GM19467 (cell line): Measurements from ENCODE around the gene SYT7.

ENCODE experiments used
- ATAC-seq: cut with Tn5 transposase; IDR thresholded peaks from one replicate; pipeline ENCODE4 v1.9.1; 2021; ENCODE audit warnings: mild to moderate bottlenecking, moderate library complexity; ENCODE audit not compliant: unreplicated experiment

Gene SYT7

DNA sequence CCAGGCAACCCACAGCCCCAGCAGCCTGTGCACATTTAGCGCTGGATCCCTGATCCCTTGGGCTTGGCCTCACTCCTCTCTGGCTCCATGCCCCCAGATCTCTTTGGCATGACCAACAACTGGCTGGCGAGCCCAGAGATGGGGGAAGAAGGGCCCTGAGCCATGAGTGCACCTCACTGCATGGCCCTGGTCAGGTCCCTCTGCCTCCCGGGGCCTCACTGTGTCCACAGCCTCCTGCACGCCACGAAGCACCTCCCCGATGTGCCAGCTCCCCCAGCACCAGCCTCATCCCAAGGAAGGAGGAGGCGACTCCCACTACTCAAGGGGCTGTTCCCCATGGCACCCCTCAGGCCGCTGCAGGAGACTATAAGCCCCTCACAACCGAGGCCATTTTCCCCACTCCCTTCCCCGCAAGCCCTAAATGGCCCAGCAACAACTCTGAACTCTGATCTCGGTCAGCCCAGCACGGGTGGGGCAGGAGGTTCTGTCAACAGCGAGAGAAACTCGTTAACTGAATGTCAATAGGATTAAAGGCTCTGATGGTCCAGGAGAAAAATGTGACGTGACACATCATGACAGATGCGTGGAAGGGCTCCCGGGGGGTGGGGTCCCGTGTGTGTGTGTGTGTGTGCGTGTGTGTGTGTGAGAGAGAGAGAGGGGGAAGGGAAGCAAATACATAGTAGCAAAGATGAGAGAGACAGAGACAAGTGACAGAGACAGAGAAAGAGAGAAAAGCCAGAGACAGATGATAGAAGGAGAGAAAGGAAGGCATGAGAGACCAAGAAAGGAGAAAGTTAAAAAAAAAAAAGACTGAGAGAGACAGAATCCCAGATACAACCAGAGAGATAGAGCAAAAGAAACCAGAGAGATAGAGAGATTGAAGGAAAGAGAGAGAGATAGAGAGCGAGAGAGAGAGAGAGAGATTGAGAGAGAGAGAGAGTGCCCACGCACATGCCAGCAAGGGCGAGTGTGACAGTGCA is 28.4 kb upstream of the SYT7 start:
- no peak for ATAC-seq

DNA sequence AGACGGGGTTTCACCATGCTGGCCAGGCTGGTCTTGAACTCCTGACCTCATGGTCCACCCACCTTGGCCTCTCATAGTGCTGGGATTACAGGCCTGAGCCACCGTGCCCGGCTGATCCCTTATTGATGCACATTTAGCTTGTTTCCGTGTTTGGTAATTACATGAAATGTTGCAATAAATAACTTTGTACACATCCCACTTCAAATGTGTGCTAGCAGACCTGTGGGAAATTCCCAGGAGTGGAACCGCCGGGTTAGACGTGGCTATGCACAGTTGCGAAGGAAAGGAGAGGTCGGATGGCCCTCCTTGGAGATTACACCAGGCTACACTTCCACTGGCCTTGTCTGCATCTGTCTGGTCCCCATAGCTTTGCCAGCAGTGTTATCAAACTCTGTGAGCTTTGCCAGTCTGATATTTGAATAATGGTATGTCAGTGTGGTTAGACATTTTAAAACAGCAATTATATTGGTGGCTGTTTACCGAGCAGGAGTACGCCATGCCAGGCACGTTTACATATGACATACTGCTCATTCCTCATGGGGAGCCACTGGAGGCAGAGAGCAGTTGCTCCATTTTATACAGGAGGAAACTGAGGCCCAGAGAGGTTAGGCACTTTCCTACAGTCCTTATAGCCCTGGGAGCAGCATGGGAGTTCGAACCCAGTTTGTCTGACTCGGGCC is 27.2 kb upstream of the SYT7 start:
- ATAC-seq: no peak

DNA sequence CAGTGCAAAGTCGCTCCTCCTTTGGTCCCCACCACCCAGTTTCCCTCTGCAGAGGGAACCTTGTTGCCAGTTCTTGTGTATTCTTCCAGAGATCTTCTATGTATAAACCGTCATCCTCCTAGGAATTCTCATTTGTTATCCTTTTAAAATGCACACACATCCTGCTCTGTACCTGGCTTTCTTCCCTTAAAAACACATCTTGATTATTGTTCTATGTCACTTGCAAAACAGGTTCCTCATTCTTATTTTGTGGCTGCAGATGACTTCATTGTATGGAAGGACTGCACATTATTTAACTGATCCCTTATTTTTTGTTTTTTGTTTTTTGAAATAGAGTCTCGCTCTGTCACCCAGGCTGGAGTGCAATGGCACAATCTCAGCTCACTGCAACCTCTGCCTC is 26.6 kb upstream of the SYT7 start:
- no peak for ATAC-seq

DNA sequence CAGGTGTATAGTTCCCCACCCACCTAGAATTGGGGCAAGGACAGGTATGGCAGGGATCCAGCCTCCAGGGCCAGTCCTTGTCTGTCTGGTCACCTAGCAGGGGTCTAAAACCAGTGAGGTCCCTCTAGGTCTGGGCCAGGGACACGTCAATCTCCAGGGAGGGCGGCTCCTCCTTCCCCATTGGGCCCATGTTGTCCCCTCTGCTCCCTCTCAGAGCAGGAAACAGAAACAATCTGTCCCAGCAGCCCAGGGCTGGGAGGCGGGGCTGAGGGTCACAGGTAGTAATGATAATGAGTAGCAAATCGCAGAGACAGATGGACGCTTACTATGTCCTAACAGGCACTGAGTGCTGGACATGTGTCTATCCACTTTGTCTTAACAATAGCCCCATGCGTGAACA is 22.8 kb upstream of the SYT7 start:
- ATAC-seq: no peak

DNA sequence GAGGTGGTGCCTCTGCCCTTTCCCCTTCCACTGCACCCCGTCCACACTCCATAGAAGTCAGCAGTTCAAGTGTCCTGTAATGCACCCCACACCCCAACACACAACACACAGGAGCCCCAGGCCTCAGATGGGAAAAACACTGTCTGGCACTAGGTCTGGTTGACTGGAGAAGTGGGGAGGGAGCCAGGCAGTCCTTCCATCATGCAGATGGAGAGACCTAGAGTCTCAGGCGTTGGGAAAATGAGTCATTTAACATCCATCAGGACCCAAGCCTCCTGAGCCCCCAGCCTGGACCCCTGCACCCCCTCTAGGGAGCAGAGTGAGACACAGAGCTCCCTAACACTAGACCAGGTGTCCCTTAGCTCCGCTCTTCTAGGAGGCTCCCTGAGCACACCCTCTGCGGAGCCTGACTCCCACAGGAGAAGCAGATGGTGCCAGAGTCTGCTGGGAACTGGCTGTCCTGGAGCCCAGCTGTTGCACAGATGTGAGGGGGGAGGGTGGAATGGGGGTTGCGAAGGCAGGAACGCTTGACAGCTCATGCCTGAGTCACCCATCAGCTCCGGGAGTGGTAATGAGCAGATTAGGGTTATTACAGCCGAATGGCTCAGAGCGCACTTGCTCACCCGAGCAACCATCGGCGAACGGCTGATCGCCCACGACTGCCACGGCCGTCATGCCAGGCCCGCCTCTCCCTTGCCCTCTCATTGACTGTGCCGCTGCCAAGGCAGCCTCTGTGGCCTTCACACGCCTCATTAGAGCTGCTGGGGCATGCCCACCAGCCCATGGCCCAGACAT is 22.1 kb upstream of the SYT7 start:
- no peak for ATAC-seq

DNA sequence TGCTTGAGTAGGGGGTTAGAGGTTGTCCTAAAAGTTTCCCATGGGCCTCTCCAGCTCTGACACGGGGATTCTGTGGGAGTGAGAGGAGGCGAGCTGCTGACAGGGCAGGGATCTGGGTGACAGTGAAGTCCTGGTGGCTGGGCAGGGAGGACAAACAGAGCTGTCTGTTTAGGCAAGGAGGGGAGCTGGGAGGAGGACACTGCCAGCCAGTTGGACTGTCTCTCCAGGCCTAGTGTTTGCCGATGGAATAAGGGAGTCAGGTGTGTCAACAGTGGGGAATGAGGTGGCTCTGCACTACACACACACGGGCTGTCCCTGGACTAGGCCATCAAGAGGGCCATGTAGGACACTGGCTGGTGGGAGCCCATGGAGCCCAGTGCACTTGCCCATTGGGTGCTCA is 20.6 kb upstream of the SYT7 start:
- ATAC-seq: no peak

DNA sequence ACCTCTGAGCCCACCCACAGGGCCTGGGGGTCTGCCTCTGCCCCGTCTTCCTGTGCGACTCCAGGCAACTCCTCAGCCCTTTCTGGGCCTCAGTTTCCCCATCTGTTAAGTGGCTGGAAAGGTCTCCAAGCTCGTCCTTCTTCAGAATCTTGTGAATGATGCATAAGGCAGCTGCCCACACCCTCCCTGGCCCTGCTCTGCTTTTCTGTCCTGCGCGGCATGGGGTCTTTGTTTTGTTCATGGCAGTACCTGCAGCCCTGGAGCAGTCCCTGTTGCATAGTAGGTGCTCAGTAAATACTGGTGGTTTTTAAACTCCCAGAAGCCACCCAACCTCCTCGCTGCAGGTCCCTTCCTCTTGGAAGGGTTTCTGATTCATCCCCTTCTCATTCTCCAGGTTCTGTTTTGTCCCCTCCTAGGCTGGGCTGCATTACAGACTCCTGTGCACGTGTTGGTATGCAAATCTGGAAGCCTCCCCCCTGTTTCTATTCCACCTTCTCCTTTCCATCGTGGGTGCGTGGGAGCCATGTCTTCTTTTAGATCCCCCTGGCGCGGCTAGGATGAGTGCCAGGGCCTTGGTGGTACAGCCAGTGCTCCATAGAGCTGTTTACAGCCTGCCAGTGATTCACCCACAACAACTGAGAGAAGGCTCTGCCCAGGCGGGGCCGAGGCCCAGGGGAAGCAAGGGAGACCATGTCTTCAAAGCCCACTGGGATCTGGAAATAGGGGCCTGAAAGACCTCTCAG is 19.3 kb upstream of the SYT7 start:
- ATAC-seq: no peak

DNA sequence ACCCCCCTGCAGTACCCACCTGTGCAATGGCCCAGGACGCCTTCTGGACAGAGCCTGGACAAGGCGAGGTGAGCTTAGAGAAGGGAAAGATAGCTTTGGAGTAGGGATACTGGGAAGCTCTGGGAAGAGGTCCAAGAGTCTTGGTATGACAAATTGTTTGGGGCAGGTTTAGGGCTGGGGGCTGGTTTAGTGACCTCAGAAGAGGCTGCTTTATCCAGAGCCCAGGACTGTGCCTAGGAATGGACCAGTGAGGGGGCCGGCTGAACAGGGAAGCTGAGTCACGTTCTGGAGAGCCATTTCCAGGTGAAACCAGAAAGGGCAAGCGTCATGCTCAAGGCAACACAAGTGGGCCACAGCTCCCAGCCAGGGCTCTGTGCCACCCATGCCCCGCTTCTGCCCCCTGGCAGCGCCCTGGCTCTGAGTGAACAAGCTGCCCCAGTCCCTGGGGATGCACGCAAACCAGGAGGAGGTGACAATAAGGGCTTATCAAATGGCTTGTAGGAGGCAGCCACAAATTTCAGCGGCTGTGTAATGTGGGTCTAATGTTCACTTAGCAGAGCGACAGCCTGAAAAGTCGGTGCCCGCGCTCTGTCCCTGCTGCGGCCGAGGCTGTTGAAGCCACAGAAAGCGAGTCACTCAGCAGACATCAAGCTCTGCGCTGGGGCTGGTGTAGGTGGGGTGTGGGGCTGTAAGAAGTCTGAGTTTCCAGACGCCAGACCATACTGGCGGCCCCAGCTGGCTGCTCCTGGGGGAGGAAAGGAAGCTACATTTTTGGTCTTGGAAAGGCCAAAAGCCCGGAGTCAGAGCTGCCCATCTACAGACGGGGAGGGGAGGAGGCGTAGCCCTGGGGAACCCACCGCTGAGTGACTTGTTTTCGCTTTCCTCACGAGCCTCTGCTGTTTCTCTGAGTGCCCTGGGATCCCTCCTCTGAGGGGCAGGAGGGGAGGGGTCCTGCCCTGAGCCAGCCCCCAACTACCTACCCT is 18.3 kb upstream of the SYT7 start:
- ATAC-seq: no peak

DNA sequence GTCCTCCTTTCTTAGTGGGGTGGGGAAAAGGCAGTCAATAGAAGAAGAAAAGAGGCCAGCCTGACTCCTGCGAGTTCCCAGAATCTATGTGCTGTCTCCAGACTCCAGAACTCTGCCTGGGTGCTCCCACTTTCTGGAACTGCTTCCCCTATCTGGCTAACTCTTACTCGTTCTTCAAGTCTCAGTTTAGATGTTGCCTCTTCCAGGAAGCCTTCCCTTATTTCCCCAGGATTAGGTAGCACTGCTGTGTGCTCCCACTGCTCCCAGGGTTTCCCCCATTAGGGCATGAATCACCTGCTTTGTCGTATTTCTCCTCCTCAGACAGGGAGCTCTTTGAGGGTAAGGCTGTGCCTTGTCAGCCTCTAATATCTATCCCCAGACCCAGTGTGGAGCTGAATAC is 17.5 kb upstream of the SYT7 start:
- no peak for ATAC-seq

DNA sequence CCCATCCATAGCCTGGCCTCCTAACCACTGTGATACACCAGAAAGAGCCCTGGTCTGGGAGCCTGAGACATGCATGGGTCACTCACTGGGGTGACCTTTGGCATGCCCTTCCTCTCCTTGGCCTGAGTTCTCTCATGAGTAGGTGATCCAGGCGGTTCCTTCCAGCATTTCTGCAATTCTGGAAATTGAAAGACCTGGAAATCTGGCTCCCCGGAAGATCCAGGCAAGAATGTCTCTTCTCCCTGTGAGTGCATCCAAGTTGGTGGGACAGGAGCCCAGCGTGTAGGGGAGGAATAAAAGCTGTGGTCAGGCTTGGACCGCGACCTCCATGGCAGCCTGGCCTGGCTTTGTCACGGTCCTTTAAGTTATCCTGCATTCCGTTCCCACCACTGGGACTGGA is 16.1 kb upstream of the SYT7 start:
- ATAC-seq: no peak

DNA sequence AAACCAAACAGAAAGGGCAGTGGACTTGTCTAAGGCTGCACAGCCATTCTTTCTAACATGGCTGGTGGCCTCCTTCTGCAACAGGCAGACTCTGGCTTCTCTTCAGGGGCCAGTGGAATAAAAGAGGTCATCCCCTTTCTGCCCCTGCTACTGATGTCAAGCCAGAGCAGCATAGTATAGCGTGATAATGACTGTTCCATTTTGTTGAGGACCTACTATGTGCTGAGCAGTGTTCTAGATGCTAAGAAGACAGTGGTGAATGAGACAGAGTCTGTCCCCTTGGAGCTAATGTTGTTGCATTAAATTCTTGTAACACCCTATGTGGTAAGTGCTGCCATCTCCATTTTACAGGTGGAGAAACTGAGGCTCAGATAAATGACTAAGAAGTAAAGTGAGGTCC is 15.7 kb upstream of the SYT7 start:
- ATAC-seq: no peak

DNA sequence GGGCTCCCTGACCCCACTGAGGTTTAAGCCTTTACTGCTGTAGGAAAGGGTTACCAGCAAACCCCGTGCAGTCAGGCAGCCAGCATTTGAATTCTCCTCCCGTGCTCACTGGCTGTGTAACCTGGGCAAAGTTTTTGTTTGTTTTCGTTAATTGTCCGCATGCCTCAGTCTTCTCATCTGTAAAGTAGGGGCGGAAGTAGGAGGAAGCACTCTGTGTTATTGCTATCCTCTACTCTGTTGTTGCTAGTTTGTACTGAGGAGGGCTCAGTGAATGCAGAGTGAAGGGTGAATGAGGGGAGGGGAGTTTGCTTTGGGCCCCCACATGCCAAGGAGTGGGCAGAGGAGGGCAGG is 14.0 kb upstream of the SYT7 start:
- ATAC-seq: no peak

DNA sequence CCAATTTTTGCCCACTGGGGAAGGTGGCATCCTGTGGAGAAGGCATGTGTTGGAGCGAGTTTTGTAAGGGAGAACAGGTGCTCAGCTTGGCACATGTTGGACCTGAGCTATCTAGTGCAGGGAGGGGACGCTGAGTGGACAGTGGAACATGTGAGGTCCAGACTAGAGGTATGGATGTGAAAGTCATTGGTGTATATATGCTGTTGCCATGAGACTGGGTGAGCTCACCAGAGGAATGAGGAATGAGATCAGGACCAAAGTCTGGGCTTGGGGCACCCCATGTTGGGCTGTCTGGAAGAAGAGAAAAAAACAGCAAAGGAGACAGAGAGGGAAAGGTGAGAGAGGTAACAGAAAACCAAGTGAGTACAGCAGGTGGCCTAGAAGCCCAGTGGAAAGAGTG is 12.3 kb upstream of the SYT7 start:
- no peak for ATAC-seq

DNA sequence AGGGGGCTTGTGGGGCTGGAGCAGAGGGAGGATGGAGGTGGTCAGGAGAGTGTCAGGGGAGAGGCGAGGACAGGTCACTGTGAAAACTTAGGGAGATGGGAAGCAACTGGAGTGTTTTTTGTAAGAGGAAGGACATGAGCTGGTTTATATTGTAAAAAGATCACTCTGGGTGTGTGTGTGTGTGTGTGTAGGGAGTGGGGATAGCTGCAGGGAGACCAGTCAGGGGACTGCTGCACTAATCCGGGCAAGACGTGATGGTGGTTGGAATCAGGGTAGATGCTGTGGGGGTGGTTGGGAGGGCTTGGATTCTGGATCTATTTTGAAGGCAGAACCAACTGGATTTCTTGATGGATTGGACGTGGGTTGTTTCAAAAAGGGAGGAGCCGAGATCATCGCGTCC is 11.3 kb upstream of the SYT7 start:
- no peak for ATAC-seq

DNA sequence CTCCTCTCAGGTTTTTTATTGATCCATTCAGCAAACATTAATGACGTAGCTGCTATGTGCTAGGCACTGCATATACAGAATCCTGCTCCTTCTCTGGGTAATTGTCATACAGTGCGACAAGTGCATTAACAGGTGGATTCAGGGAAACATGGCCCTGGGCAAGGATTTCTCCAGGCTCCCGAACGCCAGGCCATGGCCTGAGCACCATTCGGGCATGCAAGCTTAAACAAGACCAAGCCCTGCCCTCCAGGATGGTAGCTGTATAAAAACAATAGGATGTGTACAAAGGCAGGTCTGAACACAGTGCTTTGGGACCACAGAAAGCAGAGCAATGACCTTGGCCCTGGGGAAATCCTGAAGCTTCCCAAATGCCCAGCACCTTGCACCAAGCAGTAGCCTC is 9.1 kb upstream of the SYT7 start:
- no peak for ATAC-seq

DNA sequence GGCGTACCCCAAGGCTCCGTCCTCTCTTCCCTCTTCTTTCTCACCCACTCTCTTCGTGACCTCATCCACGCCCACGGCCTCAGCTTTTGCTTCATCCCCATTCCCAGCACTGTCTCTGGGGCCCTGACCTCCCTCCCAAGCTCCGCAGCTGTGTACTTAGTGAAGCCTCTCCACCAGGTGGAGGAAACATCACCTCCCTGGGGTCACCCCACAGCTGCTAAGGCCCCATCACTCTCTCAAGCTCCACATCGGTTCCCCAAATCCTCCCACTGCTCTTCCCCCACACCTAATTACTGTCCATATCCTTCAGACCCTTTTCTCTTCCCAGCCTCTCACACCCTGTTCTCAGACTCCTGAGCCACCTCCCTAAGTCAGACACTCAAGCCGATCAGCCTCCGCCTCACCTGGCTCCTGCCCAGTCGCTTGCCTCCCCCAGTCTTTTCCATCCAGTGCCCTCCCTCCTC is 7.9 kb upstream of the SYT7 start:
- ATAC-seq: no peak

DNA sequence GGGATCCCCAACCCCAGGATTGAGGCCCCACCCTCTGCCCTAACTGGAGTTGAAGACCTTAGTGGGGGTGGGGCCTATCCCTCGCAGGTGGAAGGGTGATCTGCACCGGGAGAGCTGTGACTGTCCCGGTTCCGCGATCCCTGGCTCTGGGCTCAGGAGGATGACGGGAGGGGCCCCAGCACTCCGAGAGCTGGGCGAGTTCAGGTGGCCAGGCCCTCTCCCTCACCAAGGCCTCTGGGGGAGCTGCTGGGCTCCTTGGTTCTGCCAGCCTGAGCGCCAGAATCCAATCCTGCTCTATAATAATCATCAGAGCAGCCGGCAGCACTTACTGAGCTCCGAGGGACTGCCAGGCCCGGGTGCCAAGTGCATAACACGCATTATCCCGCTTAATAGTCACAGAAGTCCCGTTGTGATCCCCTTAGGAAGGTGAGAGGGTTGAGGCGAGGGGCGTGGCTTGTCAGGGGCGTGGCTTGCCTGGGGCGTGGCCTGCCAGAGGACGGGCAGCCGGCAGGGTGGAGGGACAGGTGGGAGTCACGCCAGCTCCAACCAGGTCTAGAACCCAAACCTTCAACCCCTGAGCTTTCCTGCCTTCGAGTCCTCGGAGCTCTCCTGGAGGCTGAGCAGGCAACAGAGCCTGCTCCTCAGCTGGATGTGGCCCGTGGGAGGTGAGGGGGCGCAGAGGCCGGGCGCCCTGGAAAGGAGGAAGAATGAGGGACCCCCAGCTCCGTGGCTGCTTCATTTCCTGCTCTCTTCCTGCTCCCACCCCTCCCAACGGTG is 7.3 kb upstream of the SYT7 start:
- ATAC-seq: no peak

DNA sequence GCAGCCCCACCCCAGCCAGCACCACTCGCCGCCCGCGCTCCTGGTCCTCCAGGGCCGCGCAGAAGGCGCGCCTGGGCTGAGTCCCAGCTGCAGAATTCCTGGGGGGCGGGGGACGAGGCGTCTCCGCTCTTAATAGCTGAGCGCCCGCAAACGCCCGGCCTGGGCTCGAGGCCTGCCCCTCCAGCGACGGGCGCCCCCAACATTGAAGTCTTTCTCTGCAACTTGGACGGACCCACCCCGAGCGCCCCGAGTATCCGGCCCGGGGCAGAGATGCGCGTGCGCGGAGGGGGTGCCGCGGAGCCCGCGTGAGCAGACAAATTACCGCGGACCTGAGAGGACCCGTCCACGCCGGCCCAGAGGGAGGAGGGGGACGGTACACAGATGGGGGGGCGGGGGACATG is 6.7 kb upstream of the SYT7 start:
- no peak for ATAC-seq
